Tibial nerve (tissue), 4 donors: Measurements from ENCODE around the gene SMU1. TPM values are rescaled to one million over a fixed set of nuclear protein-coding genes. Genes with fewer than 3 reads are reported as not detected.

Source experiments
- DNase-seq, 2 donors: peaks; one replicate each; pipeline ENCODE4 v3.0.0-alpha.2; 2019; ENCODE audit warnings: low spot score in 2 of 2
- H3K27ac ChIP-seq, 4 donors: fragments of 200-600 bp; sonication (generic) in 3 of 4; one replicate each; pipeline ENCODE4 v1.5.1; 2017 to 2019; ENCODE audit warnings: mild to moderate bottlenecking in 1 of 4
- H3K27me3 ChIP-seq, 2 donors: fragments of 200-600 bp; sonication (generic) in 1 of 2; one replicate each; pipeline versions ENCODE4 v1.5.1 to v1.6.0; 2017 to 2019
- H3K36me3 ChIP-seq, 3 donors: fragments of 200-600 bp; sonication (generic); one replicate each; pipeline ENCODE4 v1.5.1; 2018 to 2019
- H3K4me1 ChIP-seq, 4 donors: fragments of 200-600 bp; sonication (generic) in 3 of 4; one replicate each; pipeline ENCODE4 v1.5.1; 2017 to 2019
- H3K4me3 ChIP-seq, 4 donors: fragments of 200-600 bp; sonication (generic) in 3 of 4; one replicate each; pipeline ENCODE4 v1.5.1; 2017 to 2019; ENCODE audit warnings: mild to moderate bottlenecking in 1 of 4, moderate library complexity in 1 of 4
- H3K9me3 ChIP-seq, 4 donors: fragments of 200-600 bp; sonication (generic) in 3 of 4; one replicate each; pipeline ENCODE4 v1.5.1; 2017 to 2019
- EP300 ChIP-seq, 2 donors: sonication (generic); formaldehyde crosslinking; IDR thresholded peaks; one replicate each; pipeline ENCODE4 v1.6.1; 2017; ENCODE audit warnings: antibody characterized with exemption in 2 of 2, mild to moderate bottlenecking in 1 of 2
- POLR2A ChIP-seq, 2 donors: fragments of 450-650 bp; IDR thresholded peaks; one replicate each; pipeline ENCODE4 v1.6.1; 2017; ENCODE audit warnings: antibody characterized with exemption in 2 of 2, mild to moderate bottlenecking in 2 of 2, moderate library complexity in 2 of 2
- WGBS, 2 donors: methylation state at CpG; one replicate each; pipeline ENCODE4 v1.1.5; 2018; 5-methylcytosine and 5-hydroxymethylcytosine counted together
- total RNA-seq, 4 donors: library from RNA; depleted of rRNA; stranded (reverse); fragments of >200 nt; gene quantifications; one replicate each; pipeline ENCODE4 v1.1.0, GENCODE V29; 2016
- TF ChIP-seq, protein P1 (sequence below), 5 experiments: fragments of 200-600 bp in 3 of 5; fragments of 450-650 bp in 2 of 5; sonication (generic) in 3 of 5; IDR thresholded peaks; one replicate each; pipeline ENCODE4 v1.5.1; 2016 to 2019; ENCODE audit warnings: antibody characterized with exemption in 5 of 5, mild to moderate bottlenecking in 3 of 5, moderate library complexity in 2 of 5

Gene SMU1
- total RNA-seq, 4 donors from 2014 or later: 15.1 to 19.9 (median 16.8) TPM

DNA sequence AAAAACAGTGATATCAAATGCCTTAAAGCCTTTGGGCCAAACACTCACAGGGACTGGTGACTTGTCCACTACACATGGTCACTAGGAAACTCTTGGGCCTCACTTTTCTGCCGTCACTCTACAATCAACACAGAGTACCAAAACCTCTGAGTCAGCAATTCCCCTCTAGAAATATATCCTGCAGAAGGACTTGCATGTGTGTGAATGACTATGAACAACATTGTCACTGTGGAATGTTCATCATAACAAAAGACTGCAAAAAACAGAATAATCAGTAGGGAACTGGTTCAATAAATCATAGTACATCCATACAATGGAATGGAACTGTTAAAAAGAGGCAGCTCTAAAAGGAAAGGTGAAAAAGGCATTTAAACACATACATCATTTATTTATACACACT lies 44.1 kb upstream of the SMU1 start:
- no peak overlapping the region for H3K27ac ChIP-seq
- DNase-seq: no peak
- H3K9me3 ChIP-seq: no peaks in the 10 kb centered on the region
- peaks cover 0 to 42% (median 14%) of the 10 kb centered on the region in 4 donors for H3K4me1 ChIP-seq
- 61 to 95% methylated on average over 1 of the region's 1 CpG for WGBS, 2 donors
- H3K36me3 ChIP-seq: peaks cover 0 to 62% (median 0%) of the 10 kb centered on the region in 3 donors
- no peak overlapping the region for H3K4me3 ChIP-seq
- no peaks in the 10 kb centered on the region for H3K27me3 ChIP-seq
- TF ChIP-seq, protein P1, sequence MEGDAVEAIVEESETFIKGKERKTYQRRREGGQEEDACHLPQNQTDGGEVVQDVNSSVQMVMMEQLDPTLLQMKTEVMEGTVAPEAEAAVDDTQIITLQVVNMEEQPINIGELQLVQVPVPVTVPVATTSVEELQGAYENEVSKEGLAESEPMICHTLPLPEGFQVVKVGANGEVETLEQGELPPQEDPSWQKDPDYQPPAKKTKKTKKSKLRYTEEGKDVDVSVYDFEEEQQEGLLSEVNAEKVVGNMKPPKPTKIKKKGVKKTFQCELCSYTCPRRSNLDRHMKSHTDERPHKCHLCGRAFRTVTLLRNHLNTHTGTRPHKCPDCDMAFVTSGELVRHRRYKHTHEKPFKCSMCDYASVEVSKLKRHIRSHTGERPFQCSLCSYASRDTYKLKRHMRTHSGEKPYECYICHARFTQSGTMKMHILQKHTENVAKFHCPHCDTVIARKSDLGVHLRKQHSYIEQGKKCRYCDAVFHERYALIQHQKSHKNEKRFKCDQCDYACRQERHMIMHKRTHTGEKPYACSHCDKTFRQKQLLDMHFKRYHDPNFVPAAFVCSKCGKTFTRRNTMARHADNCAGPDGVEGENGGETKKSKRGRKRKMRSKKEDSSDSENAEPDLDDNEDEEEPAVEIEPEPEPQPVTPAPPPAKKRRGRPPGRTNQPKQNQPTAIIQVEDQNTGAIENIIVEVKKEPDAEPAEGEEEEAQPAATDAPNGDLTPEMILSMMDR (IDR thresholded peaks at IDR 0.05): no peak
- TF ChIP-seq POLR2A (IDR thresholded peaks at IDR 0.05) (no peak), EP300 (IDR thresholded peaks at IDR 0.05) (no peak)

DNA sequence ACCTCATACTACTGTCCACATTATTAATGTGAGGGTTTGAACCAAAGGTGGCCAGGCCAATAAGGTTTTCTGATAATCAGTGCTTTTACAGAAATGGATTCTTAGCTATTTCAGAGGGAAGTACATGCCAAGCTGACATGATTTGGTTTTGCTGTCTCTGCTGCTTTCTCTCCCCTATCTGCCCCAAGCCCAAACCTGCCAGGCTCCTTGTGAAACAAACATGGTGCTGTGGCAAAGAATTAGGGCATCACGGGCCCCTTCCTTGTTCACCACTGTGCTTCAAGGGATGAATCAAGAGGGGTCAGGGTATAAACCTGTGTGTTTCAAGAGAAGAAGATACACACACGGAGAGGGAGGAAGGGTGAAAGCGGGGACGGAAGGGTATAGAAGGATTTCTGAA lies 41.3 kb upstream of the SMU1 start:
- Histone ChIP-seq H3K9me3 (no peaks in the 10 kb centered on the region), H3K36me3 (peaks cover 0 to 66% (median 13%) of the 10 kb centered on the region in 3 donors), H3K27me3 (no peaks in the 10 kb centered on the region), H3K4me1 (peaks cover 0 to 35% (median 7%) of the 10 kb centered on the region in 4 donors), H3K4me3 (no peak overlapping the region), H3K27ac (peak overlapping the region in 3 of 4 donors; percentile 3 to 90 (median 76))
- TF ChIP-seq POLR2A (IDR thresholded peaks at IDR 0.05): no peak
- no peak for TF ChIP-seq EP300 (IDR thresholded peaks at IDR 0.05)
- TF ChIP-seq, protein P1 (IDR thresholded peaks at IDR 0.05): no peak
- WGBS, 2 donors: 78 to 87% methylated on average over 4 of the region's 4 CpGs
- DNase-seq: no peak

DNA sequence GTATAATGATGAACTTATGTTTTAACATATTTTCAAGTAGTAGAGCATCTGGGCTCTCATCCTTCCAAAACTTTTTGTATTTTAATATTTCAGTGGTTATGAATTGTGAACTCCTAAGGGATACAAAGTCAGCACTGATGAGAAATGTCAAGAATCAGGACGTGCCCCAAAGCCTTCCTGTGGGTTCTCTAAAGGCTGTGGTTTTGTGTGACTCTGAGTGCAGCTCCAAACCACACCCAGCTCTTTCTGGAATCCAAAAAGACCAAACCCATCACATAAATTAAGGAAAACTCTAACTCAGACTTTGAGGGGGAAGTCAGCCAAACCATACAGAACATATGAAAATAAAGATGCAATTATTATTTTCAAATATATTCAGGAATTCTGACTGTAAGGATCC lies 40.8 kb upstream of the SMU1 start:
- Histone ChIP-seq H3K27ac (peak overlapping the region in 3 of 4 donors; percentile 31 to 90 (median 76)), H3K36me3 (peaks cover 0 to 66% (median 14%) of the 10 kb centered on the region in 3 donors), H3K4me1 (peaks cover 0 to 35% (median 7%) of the 10 kb centered on the region in 4 donors), H3K27me3 (no peaks in the 10 kb centered on the region), H3K9me3 (no peaks in the 10 kb centered on the region), H3K4me3 (no peak overlapping the region)
- no peak for DNase-seq
- TF ChIP-seq EP300 (IDR thresholded peaks at IDR 0.05): no peak
- TF ChIP-seq, protein P1 (IDR thresholded peaks at IDR 0.05): no peak
- no peak for TF ChIP-seq POLR2A (IDR thresholded peaks at IDR 0.05)
- WGBS, 2 donors: 0 to 4% methylated on average over 1 of the region's 1 CpG

DNA sequence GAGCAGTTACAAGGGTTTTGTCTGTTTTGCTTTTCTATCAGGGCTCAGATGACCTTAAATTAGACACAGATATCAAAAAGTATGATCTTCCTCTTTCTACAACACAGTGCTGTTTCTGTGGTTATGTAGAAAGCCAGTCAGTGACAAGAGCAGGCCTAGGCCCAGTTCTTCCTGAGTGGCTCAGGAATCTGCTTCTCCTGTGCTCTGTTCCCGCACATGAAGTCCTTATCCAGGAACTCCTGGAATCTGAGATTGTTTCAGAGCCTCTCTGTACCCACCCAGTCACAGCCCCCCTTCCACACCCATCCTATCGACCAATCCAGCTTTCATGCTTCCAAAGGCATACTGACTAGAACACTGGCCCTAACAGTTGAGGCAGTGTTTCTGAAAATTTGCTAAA lies 40.4 kb upstream of the SMU1 start:
- peaks cover 0 to 66% (median 17%) of the 10 kb centered on the region in 3 donors for H3K36me3 ChIP-seq
- H3K4me3 ChIP-seq: no peak overlapping the region
- no peaks in the 10 kb centered on the region for H3K9me3 ChIP-seq
- H3K4me1 ChIP-seq: peaks cover 0 to 35% (median 7%) of the 10 kb centered on the region in 4 donors
- 22 to 29% methylated on average over 2 of the region's 2 CpGs for WGBS, 2 donors
- no peaks in the 10 kb centered on the region for H3K27me3 ChIP-seq
- H3K27ac ChIP-seq: peak overlapping the region; percentile 31 to 90 (median 62)
- no peak for DNase-seq
- TF ChIP-seq POLR2A (IDR thresholded peaks at IDR 0.05) (no peak), EP300 (IDR thresholded peaks at IDR 0.05) (peak in 1 of 2 donors; percentile 12)
- TF ChIP-seq, protein P1 (IDR thresholded peaks at IDR 0.05): no peak

DNA sequence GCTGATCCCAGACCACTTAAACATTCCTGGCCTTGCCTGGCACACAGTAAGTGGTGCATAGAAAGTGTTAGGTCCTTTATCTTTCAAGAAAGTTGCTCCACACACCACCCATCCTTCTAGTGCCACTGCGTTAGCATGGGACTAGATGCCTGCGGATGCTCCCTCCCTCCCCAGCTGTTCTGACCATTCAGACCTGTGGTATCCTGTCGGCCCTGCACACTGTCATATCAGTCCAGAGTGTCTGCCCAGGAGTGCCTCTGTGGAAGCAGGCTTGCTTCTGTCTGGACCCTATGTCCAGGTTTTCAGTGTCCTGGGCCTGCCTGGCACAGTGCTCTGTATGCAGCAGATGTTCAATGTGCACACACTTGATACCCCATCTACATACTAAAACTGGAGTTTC lies 38.3 kb upstream of the SMU1 start:
- no peaks in the 10 kb centered on the region for H3K27me3 ChIP-seq
- H3K36me3 ChIP-seq: peaks cover 0 to 74% (median 17%) of the 10 kb centered on the region in 3 donors
- TF ChIP-seq, protein P1 (IDR thresholded peaks at IDR 0.05): no peak
- no peak for TF ChIP-seq POLR2A (IDR thresholded peaks at IDR 0.05)
- TF ChIP-seq EP300 (IDR thresholded peaks at IDR 0.05): no peak
- no peak overlapping the region for H3K4me3 ChIP-seq
- DNase-seq: no peak
- no peaks in the 10 kb centered on the region for H3K9me3 ChIP-seq
- H3K4me1 ChIP-seq: peaks cover 0 to 35% (median 7%) of the 10 kb centered on the region in 4 donors
- WGBS, 2 donors: 90 to 100% methylated on average over 2 to 3 of the region's 3 CpGs
- peak overlapping the region in 2 of 4 donors; percentile 21 to 39 for H3K27ac ChIP-seq
